GM21576 (cell line): ENCODE data around the gene ATRIP.
"Not testable (repeated sequence)": the region's sequence is repeated elsewhere in the genome, so short reads cannot be mapped to it uniquely, and the experiment has no call there.

ENCODE experiments used
- ATAC-seq: cut with Tn5 transposase; IDR thresholded peaks from one replicate; pipeline ENCODE4 v1.9.1; 2021; ENCODE audit warnings: mild to moderate bottlenecking, moderate library complexity; ENCODE audit not compliant: unreplicated experiment

The ATRIP gene

GRCh38 chr3:48446425-48447193 lies at the start of gene ATRIP:
ATRIP (plus strand) TSS chr3:48446737; CDS start chr3:48446846, 109 bp downstream.
- ATAC-seq, result peak; percentile 77

GRCh38 chr3:48397767-48398681 lies 48.5 kb upstream of the ATRIP start:
- no peak for ATAC-seq

GRCh38 chr3:48398701-48399386 lies 47.7 kb upstream of the ATRIP start:
- no peak for ATAC-seq

GRCh38 chr3:48399387-48400172 lies 47.0 kb upstream of the ATRIP start:
- no peak for ATAC-seq

GRCh38 chr3:48400824-48401433 lies 45.6 kb upstream of the ATRIP start:
- no peak for ATAC-seq

GRCh38 chr3:48401434-48401901 lies 45.1 kb upstream of the ATRIP start:
- ATAC-seq, result not testable (repeated sequence)

GRCh38 chr3:48402281-48402732 lies 44.2 kb upstream of the ATRIP start:
- no peak for ATAC-seq

GRCh38 chr3:48402907-48403306 lies 43.6 kb upstream of the ATRIP start:
- no peak for ATAC-seq

- no peak for ATAC-seq
Measured at GRCh38 chr3:48403533-48404439, 42.8 kb upstream of the ATRIP start.

GRCh38 chr3:48404440-48405342 lies 41.8 kb upstream of the ATRIP start:
- no peak for ATAC-seq

- no peak for ATAC-seq
Measured at GRCh38 chr3:48405343-48405881, 41.1 kb upstream of the ATRIP start.

- no peak for ATAC-seq
Measured at GRCh38 chr3:48405971-48406370, 40.6 kb upstream of the ATRIP start.

GRCh38 chr3:48406443-48407431 lies 39.8 kb upstream of the ATRIP start:
- no peak for ATAC-seq

GRCh38 chr3:48407542-48408099 lies 38.9 kb upstream of the ATRIP start:
- ATAC-seq, result no peak

- no peak for ATAC-seq
Measured at GRCh38 chr3:48408823-48409281, 37.7 kb upstream of the ATRIP start.
